Activated T-helper 1 cell treated with anti-CD3 and anti-CD28 coated beads, Interleukin-12 subunit alpha, Interleukin-12 subunit beta, Interleukin-2, Interleukin-4 antibody, amounts not matched to agents 30 ng/mL and 10 ng/mL and 1 ng/mL, durations not matched to agents 14 hours and 24 hours and 36 hours (primary cell): ENCODE measurements around the gene CYP2J2. TPM values are rescaled to one million over a fixed set of nuclear protein-coding genes. Genes with fewer than 3 reads are reported as not detected.
A peak's percentile ranks its signal among the peaks of the same experiment; 100 is the strongest.
"Not testable (repeated sequence)": the region's sequence is repeated elsewhere in the genome, so short reads cannot be mapped to it uniquely, and the experiment has no call there.

Experiments
- DNase-seq: peaks from one replicate; pipeline ENCODE4 v3.0.0; 2021; ENCODE audit warnings: low spot score
- H3K27ac Mint-ChIP-seq: one replicate; pipeline ENCODE4 v1.8.0; 2021; ENCODE audit warnings: mild to moderate bottlenecking, mixed read lengths
- H3K27me3 Mint-ChIP-seq: one replicate; pipeline ENCODE4 v1.8.0; 2022; ENCODE audit warnings: mild to moderate bottlenecking, moderate library complexity, mixed read lengths; ENCODE audit not compliant: insufficient read depth
- H3K36me3 Mint-ChIP-seq: one replicate; pipeline ENCODE4 v1.8.0; 2021; ENCODE audit warnings: low read depth, mixed read lengths
- H3K4me1 Mint-ChIP-seq: one replicate; pipeline ENCODE4 v1.8.0; 2021; ENCODE audit warnings: low read depth, mixed read lengths
- H3K4me3 Mint-ChIP-seq: one replicate; pipeline ENCODE4 v1.8.0; 2021; ENCODE audit warnings: mild to moderate bottlenecking, moderate library complexity, mixed read lengths
- H3K9me3 Mint-ChIP-seq: one replicate; pipeline ENCODE4 v1.8.0; 2021; ENCODE audit warnings: mixed read lengths
- intact Hi-C: fragments of 100-400 bp; cut with micrococcal nuclease; formaldehyde crosslinking; loops from one replicate; pipeline ENCODE4 v1.15.1; 2024
- total RNA-seq: library from RNA; stranded (reverse); gene quantifications from 2 replicates; pipeline ENCODE4 v1.2.3, GENCODE V29; 2022

CYP2J2 gene
- total RNA-seq, 1 donor from 2014 or later, result 0.54 TPM

GRCh38 chr1:59879574-59879973 is 47.0 kb downstream of the CYP2J2 start:
- H3K27ac Mint-ChIP-seq, result no peak overlapping the region
- H3K9me3 Mint-ChIP-seq, result peaks cover 7% of the 10 kb centered on the region
- peaks cover 3% of the 10 kb centered on the region for H3K36me3 Mint-ChIP-seq
- H3K4me3 Mint-ChIP-seq, result no peak overlapping the region
- DNase-seq, result peak; percentile 22
- H3K27me3 Mint-ChIP-seq, result peaks cover 6% of the 10 kb centered on the region
- no peaks in the 10 kb centered on the region for H3K4me1 Mint-ChIP-seq
- intact Hi-C loops, result loop anchor here (1.0 kb wide), 1 partner anchor 68 kb away; no protein-coding TSS in a partner anchor

GRCh38 chr1:59878370-59878769 is 48.2 kb downstream of the CYP2J2 start:
- H3K27me3 Mint-ChIP-seq, result peaks cover 6% of the 10 kb centered on the region
- peaks cover 3% of the 10 kb centered on the region for H3K36me3 Mint-ChIP-seq
- no peak for DNase-seq
- H3K27ac Mint-ChIP-seq, result no peak overlapping the region
- no peak overlapping the region for H3K4me3 Mint-ChIP-seq
- intact Hi-C loops, result no loop called here
- H3K4me1 Mint-ChIP-seq, result no peaks in the 10 kb centered on the region
- peaks cover 7% of the 10 kb centered on the region for H3K9me3 Mint-ChIP-seq

DNA sequence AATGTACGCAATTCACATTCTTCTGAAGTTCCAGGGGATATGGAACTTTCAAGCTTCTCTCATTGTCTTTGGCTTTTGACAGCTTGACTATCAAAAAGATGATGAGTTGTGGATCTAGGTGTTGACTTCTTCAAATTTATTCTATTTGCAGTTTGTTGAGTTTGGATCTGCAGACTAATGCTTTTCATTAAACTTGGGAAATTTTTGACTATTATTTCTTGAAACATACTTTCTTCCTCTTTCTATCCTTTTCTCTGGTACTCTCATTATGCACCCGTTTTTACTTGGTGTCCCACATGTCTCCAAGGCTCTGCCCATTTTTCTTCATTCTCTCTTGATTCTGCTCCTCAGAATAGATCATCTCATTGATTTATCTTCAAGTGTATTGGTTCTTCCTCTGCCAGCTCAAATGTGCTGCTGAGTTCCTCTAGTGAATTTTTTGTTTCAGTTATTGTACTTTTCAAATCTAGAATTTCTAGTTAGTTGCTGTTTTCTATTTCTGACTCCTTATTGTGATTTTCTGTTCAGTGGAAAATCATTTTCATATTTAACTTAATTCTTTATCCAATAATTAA is 49.4 kb downstream of the CYP2J2 start:
- H3K27me3 Mint-ChIP-seq, result peaks cover 3% of the 10 kb centered on the region
- intact Hi-C loops, result no loop called here
- no peak overlapping the region for H3K27ac Mint-ChIP-seq
- peaks cover 7% of the 10 kb centered on the region for H3K9me3 Mint-ChIP-seq
- DNase-seq, result no peak
- H3K4me1 Mint-ChIP-seq, result no peaks in the 10 kb centered on the region
- H3K36me3 Mint-ChIP-seq, result peaks cover 3% of the 10 kb centered on the region
- no peak overlapping the region for H3K4me3 Mint-ChIP-seq

DNA sequence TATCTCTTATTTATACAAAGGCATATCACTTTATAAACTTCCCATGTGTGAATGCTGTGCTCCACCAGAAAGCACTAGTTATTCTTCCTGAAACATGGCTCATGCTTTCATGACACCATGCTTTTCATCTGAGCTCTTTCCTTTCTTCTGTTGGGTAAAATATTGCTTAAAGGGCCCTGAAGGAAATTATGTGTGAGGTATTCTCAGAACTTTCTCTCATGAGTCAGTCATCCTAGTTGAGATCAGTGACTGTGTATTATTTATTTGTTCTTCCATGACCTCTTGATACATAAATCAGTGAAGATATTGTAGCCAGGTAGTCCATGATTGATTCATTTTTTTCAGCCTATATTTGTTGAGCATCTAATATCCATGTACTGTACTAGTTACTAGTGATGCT is 54.8 kb downstream of the CYP2J2 start:
- H3K4me1 Mint-ChIP-seq, result no peaks in the 10 kb centered on the region
- no peaks in the 10 kb centered on the region for H3K27me3 Mint-ChIP-seq
- DNase-seq, result no peak
- no peak overlapping the region for H3K27ac Mint-ChIP-seq
- H3K36me3 Mint-ChIP-seq, result no peaks in the 10 kb centered on the region
- H3K4me3 Mint-ChIP-seq, result no peak overlapping the region
- intact Hi-C loops, result no loop called here
- H3K9me3 Mint-ChIP-seq, result no peaks in the 10 kb centered on the region

GRCh38 chr1:59866462-59866861 is 60.1 kb downstream of the CYP2J2 start:
- intact Hi-C loops, result no loop called here
- H3K36me3 Mint-ChIP-seq, result no peaks in the 10 kb centered on the region
- no peaks in the 10 kb centered on the region for H3K9me3 Mint-ChIP-seq
- no peak for DNase-seq
- H3K27me3 Mint-ChIP-seq, result no peaks in the 10 kb centered on the region
- H3K4me3 Mint-ChIP-seq, result no peak overlapping the region
- no peaks in the 10 kb centered on the region for H3K4me1 Mint-ChIP-seq
- H3K27ac Mint-ChIP-seq, result no peak overlapping the region

DNA sequence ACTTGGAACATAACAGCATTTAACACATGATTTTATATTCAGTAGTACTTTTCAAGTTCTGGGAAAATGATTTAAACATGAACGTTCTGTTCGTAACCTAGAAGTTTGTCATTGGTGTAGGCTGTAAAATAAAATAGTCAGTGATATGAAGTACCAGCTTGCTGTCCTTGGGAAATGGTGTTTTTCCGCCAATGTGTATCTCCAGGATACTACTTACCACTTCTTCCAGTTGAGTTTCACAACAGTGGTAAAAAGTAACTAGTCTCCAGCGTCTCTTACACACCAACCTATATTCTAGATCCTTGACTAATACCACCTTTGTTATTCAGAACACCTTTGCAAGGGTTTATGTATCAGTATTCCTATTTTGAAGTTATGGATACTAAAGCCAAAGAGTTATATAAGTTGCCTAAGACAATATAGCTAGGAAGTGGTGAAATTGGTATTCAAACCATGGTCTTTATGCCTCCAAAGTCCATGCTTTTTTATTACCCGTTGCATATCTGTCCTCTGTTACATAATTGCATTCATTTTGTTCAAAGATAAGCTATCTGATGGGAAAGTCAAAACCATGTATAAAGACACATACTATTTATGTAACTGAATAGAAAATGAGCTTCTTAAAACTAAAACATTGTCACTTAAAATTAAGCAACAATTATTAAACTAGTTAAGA is 68.8 kb downstream of the CYP2J2 start:
- intact Hi-C loops, result no loop called here
- no peak overlapping the region for H3K27ac Mint-ChIP-seq
- no peak for DNase-seq
- no peaks in the 10 kb centered on the region for H3K27me3 Mint-ChIP-seq
- H3K36me3 Mint-ChIP-seq, result no peaks in the 10 kb centered on the region
- H3K9me3 Mint-ChIP-seq, result peaks cover 5% of the 10 kb centered on the region
- no peak overlapping the region for H3K4me3 Mint-ChIP-seq
- H3K4me1 Mint-ChIP-seq, result no peaks in the 10 kb centered on the region

DNA sequence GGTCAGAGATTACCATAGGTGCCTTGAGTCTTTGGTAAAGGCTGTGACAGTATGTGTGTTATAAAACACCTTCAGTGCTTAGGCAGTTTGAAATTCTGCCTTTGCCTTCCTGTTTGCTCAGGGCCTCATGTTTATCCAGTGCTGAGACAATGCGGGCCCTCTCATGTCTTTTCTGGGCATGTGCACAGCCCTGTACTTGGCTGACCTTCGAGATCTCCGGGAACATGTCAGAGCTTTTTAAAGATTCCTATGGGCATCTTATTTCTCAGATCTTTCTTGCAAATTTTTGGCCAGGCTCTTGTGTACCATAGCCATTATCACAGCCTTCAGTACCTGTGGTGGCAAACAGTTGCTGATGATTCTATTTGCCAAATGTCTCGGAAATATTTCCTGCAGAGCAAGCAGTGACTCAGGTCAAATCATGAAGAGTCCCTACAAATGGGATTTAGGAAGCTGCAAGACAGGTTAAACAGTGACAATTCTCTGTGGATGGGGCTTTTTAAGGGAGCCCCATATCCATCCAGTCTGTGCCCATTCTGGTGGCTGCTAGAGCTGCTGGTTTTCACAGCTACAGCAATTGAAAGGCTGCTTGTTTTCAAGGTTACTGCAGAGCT is 69.7 kb downstream of the CYP2J2 start:
- Mint-ChIP-seq H3K27me3 (no peaks in the 10 kb centered on the region), H3K36me3 (no peaks in the 10 kb centered on the region), H3K4me3 (no peak overlapping the region), H3K4me1 (no peaks in the 10 kb centered on the region), H3K27ac (no peak overlapping the region), H3K9me3 (peaks cover 5% of the 10 kb centered on the region)
- no peak for DNase-seq
- intact Hi-C loops, result no loop called here

- intact Hi-C loops, H3K4me1 Mint-ChIP-seq, H3K27me3 Mint-ChIP-seq, H3K4me3 Mint-ChIP-seq, H3K36me3 Mint-ChIP-seq, DNase-seq, H3K9me3 Mint-ChIP-seq, H3K27ac Mint-ChIP-seq: not testable (repeated sequence)
These were observed 71.3 kb downstream of the CYP2J2 start for GRCh38 chr1:59855297-59855696.

DNA sequence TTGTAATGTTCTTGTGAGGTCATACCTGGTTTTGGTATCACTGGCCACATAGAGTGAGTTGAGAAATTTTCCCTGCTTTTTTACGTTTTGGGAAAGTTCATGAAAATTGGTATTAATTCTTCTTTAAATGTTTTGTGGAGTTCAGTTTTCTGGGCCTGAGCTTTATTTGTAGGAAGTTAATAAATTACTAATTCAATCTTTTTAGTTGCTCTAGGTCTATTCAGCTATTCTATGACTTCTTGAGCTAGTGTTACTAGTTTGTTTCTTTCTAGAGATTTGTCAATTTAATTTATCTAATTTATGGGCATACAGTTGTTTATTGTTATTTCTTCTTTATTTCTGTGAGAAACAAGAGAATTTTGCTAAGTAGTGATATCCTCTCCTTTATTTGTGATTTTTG is 74.5 kb downstream of the CYP2J2 start:
- Mint-ChIP-seq H3K4me3 (no peak overlapping the region), H3K36me3 (peaks cover 1% of the 10 kb centered on the region)

DNA sequence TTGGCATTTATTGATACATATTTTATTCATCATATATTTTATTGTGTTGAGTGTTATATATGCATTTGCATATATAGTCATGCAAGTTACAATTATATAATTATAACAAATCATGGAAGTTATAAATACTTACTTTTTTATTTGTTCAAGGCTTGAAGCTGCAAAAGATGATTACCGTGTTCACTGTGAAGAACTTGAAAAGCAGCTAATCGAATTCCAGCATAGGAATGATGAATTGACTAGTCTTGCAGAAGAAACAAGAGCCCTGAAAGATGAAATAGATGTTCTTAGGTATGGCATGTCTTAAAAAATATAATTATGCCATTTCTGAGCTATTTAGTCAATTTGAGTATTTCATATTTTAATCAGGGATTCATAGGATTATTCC is 79.7 kb downstream of the CYP2J2 start:
- Mint-ChIP-seq H3K36me3 (peaks cover 1% of the 10 kb centered on the region), H3K4me1 (no peaks in the 10 kb centered on the region), H3K4me3 (no peak overlapping the region), H3K27me3 (no peaks in the 10 kb centered on the region), H3K9me3 (no peaks in the 10 kb centered on the region), H3K27ac (no peak overlapping the region)
- intact Hi-C loops, result no loop called here
- DNase-seq, result no peak

More for the DNA sequence above, 74.5 kb downstream of the CYP2J2 start:
- H3K27ac Mint-ChIP-seq, result no peak overlapping the region
- intact Hi-C loops, result no loop called here
- no peak for DNase-seq
- peaks cover 5% of the 10 kb centered on the region for H3K9me3 Mint-ChIP-seq
- H3K4me1 Mint-ChIP-seq, result no peaks in the 10 kb centered on the region
- H3K27me3 Mint-ChIP-seq, result no peaks in the 10 kb centered on the region

GRCh38 chr1:59846209-59846894 is 80.2 kb downstream of the CYP2J2 start:
- peaks cover 1% of the 10 kb centered on the region for H3K36me3 Mint-ChIP-seq
- H3K4me1 Mint-ChIP-seq, result no peaks in the 10 kb centered on the region
- H3K27ac Mint-ChIP-seq, result no peak overlapping the region
- H3K9me3 Mint-ChIP-seq, result no peaks in the 10 kb centered on the region
- no peaks in the 10 kb centered on the region for H3K27me3 Mint-ChIP-seq
- no peak for DNase-seq
- no peak overlapping the region for H3K4me3 Mint-ChIP-seq
- intact Hi-C loops, result no loop called here

DNA sequence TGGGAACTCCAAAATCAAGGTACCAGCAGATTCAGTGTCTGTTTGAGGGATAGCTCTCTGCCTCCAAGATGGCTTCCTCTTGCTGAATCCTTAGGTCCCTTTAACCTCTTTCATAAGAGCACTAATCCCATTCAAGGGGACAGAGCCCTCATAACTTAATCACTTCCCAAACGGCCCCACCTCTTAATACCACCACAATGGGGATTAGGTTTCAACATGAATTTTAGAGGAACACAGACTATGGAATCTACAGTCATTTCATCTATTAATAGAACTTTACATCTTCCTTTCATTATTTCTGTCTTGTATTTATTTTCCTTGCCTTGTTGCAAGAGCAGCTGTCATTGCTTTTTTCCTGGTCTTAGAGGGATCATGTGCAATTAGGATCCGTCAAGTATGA is 81.5 kb downstream of the CYP2J2 start:
- H3K4me1 Mint-ChIP-seq, result no peaks in the 10 kb centered on the region
- no peak for DNase-seq
- no peaks in the 10 kb centered on the region for H3K9me3 Mint-ChIP-seq
- no peaks in the 10 kb centered on the region for H3K36me3 Mint-ChIP-seq
- no peaks in the 10 kb centered on the region for H3K27me3 Mint-ChIP-seq
- H3K4me3 Mint-ChIP-seq, result no peak overlapping the region
- intact Hi-C loops, result no loop called here
- H3K27ac Mint-ChIP-seq, result no peak overlapping the region
